Mammary epithelial cell (primary cell): ENCODE results near the gene ROBO1.

Experiments used
- CTCF ChIP-seq, 2 donors: IDR thresholded peaks in 1 of 2; conservative IDR thresholded peaks in 1 of 2; 2 replicates each; pipeline ENCODE4 v1.5.1; 2011 to 2012; ENCODE audit warnings: inconsistent platforms in 2 of 2, low read length in 2 of 2, mild to moderate bottlenecking in 2 of 2, control low read depth in 1 of 2, low read depth in 1 of 2; ENCODE audit not compliant: insufficient read depth in 1 of 2; ENCODE audit errors: extremely low read depth in 1 of 2
- EZH2 ChIP-seq: IDR thresholded peaks from 2 replicates; pipeline ENCODE4 v1.6.1; 2012; ENCODE audit warnings: low read length, inconsistent platforms, borderline replicate concordance

GRCh38 chr3:79204351-79204750, 563.4 kb downstream of the ROBO1 start:
- no peak for TF ChIP-seq CTCF (conservative IDR thresholded peaks at IDR 0.05 in 1 of 2, IDR thresholded peaks at IDR 0.05 in 1 of 2; ENCODE audit: extremely low read depth in 1 of 2, insufficient read depth in 1 of 2, low read depth in 1 of 2, low read length in 2 of 2)
- no peak for TF ChIP-seq EZH2
